Skin epidermis (tissue), 12 donors: ENCODE data around the gene DARS2.
"Not testable (repeated sequence)": the region's sequence is repeated elsewhere in the genome, so short reads cannot be mapped to it uniquely, and the experiment has no call there.

ENCODE experiments used
- H3K27ac ChIP-seq, 21 experiments: fragments of 200-600 bp; sonication (generic) in 11 of 21; one replicate each; pipeline ENCODE4 v1.5.0; 2020; ENCODE audit warnings: mild to moderate bottlenecking in 3 of 21, inconsistent platforms in 2 of 21, moderate library complexity in 2 of 21
- H3K4me3 ChIP-seq, 7 experiments: fragments of 200-600 bp; sonication (generic) in 2 of 7; one replicate each; pipeline ENCODE4 v1.5.0; 2020; ENCODE audit warnings: inconsistent platforms in 2 of 7, mild to moderate bottlenecking in 2 of 7, moderate library complexity in 1 of 7

Gene DARS2

GRCh38 chr1:173824315-173825081, at the start of gene DARS2, which contains the start of gene CENPL:
TSS of gene DARS2 (plus strand) at chr1:173824673. CDS start at chr1:173825230, 557 bp downstream.
TSS of gene CENPL (minus strand) at chr1:173824883. CDS start at chr1:173811299, 13,584 bp downstream.
- Histone ChIP-seq H3K4me3 (peak within 1 kb of the TSS; percentile 66 to 79 (median 73)), H3K27ac (peak within 1 kb of the TSS; percentile 23 to 95 (median 89))

GRCh38 chr1:173775578-173776226, 48.8 kb upstream of the DARS2 start:
- Histone ChIP-seq H3K4me3 (no peak overlapping the region), H3K27ac (no peak overlapping the region)

- Histone ChIP-seq H3K27ac (no peak overlapping the region), H3K4me3 (no peak overlapping the region)
Measured at GRCh38 chr1:173779936-173780335, 44.5 kb upstream of the DARS2 start.

- Histone ChIP-seq H3K4me3 (no peak overlapping the region), H3K27ac (no peak overlapping the region)
Measured at GRCh38 chr1:173784997-173785396, 39.5 kb upstream of the DARS2 start.

GRCh38 chr1:173789841-173790240, 34.6 kb upstream of the DARS2 start:
- Histone ChIP-seq H3K4me3 (no peak overlapping the region), H3K27ac (no peak overlapping the region)

GRCh38 chr1:173798078-173798477, 26.4 kb upstream of the DARS2 start:
- Histone ChIP-seq H3K4me3 (no peak overlapping the region), H3K27ac (no peak overlapping the region)

- not testable (repeated sequence) for H3K27ac ChIP-seq, H3K4me3 ChIP-seq
Measured at GRCh38 chr1:173799995-173800394, 24.5 kb upstream of the DARS2 start.

GRCh38 chr1:173802961-173803360, 21.5 kb upstream of the DARS2 start:
- H3K27ac ChIP-seq, result no peak overlapping the region

GRCh38 chr1:173813654-173814053, 10.8 kb upstream of the DARS2 start:
- H3K27ac ChIP-seq, H3K4me3 ChIP-seq: not testable (repeated sequence)

More at GRCh38 chr1:173802961-173803360, 21.5 kb upstream of the DARS2 start:
- no peak overlapping the region for H3K4me3 ChIP-seq

GRCh38 chr1:173818459-173818858, 6.0 kb upstream of the DARS2 start:
- Histone ChIP-seq H3K4me3 (no peak overlapping the region), H3K27ac (no peak overlapping the region)

- Histone ChIP-seq H3K27ac (no peak overlapping the region), H3K4me3 (no peak overlapping the region)
Measured at GRCh38 chr1:173821680-173822079, 2.8 kb upstream of the DARS2 start.

GRCh38 chr1:173823781-173824314, 625 bp upstream of the DARS2 start:
- H3K27ac ChIP-seq, result peak overlapping the region in 20 of 21 experiments; percentile 48 to 95 (median 88)
- peak overlapping the region; percentile 66 to 79 (median 73) for H3K4me3 ChIP-seq

GRCh38 chr1:173827611-173828010, 3.1 kb downstream of the DARS2 start:
- Histone ChIP-seq H3K4me3 (no peak overlapping the region), H3K27ac (no peak overlapping the region)

GRCh38 chr1:173832748-173833147, 8.3 kb downstream of the DARS2 start:
- no peak overlapping the region for H3K4me3 ChIP-seq
- H3K27ac ChIP-seq, result no peak overlapping the region

GRCh38 chr1:173852105-173852504, 27.6 kb downstream of the DARS2 start:
- Histone ChIP-seq H3K4me3 (no peak overlapping the region), H3K27ac (no peak overlapping the region)

- peak overlapping the region in 3 of 21 experiments; percentile 9 to 55 (median 43) for H3K27ac ChIP-seq
- H3K4me3 ChIP-seq, result no peak overlapping the region
Measured at GRCh38 chr1:173853074-173853473, 28.6 kb downstream of the DARS2 start.

GRCh38 chr1:173856014-173856413, 31.5 kb downstream of the DARS2 start:
- H3K27ac ChIP-seq, result no peak overlapping the region
- H3K4me3 ChIP-seq, result no peak overlapping the region

GRCh38 chr1:173856903-173857302, 32.4 kb downstream of the DARS2 start:
- H3K4me3 ChIP-seq, result no peak overlapping the region

GRCh38 chr1:173857363-173857917, 33.0 kb downstream of the DARS2 start:
- Histone ChIP-seq H3K4me3 (no peak overlapping the region), H3K27ac (no peak overlapping the region)

More at GRCh38 chr1:173856903-173857302, 32.4 kb downstream of the DARS2 start:
- no peak overlapping the region for H3K27ac ChIP-seq

GRCh38 chr1:173859547-173859946, 35.1 kb downstream of the DARS2 start:
- not testable (repeated sequence) for H3K27ac ChIP-seq, H3K4me3 ChIP-seq
